Karpas-422 (cell line): ENCODE measurements around the gene SLC12A5. TPM values are rescaled to one million over a fixed set of nuclear protein-coding genes. Genes with fewer than 3 reads are reported as not detected.

ENCODE experiments used
- DNase-seq: peaks from one replicate; pipeline ENCODE4 v3.0.0-alpha.2; 2015
- H2AFZ ChIP-seq: fragments of 200-600 bp; sonication (generic); 2 replicates; pipeline ENCODE4 v1.6.1; 2014; ENCODE audit warnings: antibody characterized with exemption, low read length, mixed read lengths
- H3K27ac ChIP-seq: fragments of 200-600 bp; sonication (generic); 2 replicates; pipeline ENCODE4 v1.5.1; 2014; ENCODE audit warnings: mild to moderate bottlenecking, low read length, moderate library complexity
- H3K27me3 ChIP-seq: fragments of 200-600 bp; sonication (generic); 2 replicates; pipeline ENCODE4 v1.6.1; 2014; ENCODE audit warnings: low read length, mixed read lengths
- H3K36me3 ChIP-seq: fragments of 200-600 bp; sonication (generic); 2 replicates; pipeline ENCODE4 v1.6.1; 2014; ENCODE audit warnings: low read length, mixed read lengths; ENCODE audit not compliant: insufficient read depth
- H3K4me1 ChIP-seq: fragments of 200-600 bp; sonication (generic); 2 replicates; pipeline ENCODE4 v1.6.1; 2014; ENCODE audit warnings: mild to moderate bottlenecking, low read length, mixed read lengths
- H3K4me2 ChIP-seq: fragments of 200-600 bp; sonication (generic); 2 replicates; pipeline ENCODE4 v1.6.1; 2014; ENCODE audit warnings: low read length, low read depth, mild to moderate bottlenecking; ENCODE audit not compliant: poor library complexity, severe bottlenecking
- H3K4me3 ChIP-seq: fragments of 200-600 bp; sonication (generic); 2 replicates; pipeline ENCODE4 v1.5.1; 2014; ENCODE audit warnings: mild to moderate bottlenecking, antibody characterized with exemption, low read length, mixed read lengths
- H3K79me2 ChIP-seq: fragments of 200-600 bp; sonication (generic); 2 replicates; pipeline ENCODE4 v1.6.1; 2014; ENCODE audit warnings: mild to moderate bottlenecking, low read length, mixed read lengths
- H3K9ac ChIP-seq: fragments of 200-600 bp; sonication (generic); 2 replicates; pipeline ENCODE4 v1.6.0; 2014; ENCODE audit warnings: low read length
- H3K9me2 ChIP-seq: fragments of 200-600 bp; sonication (generic), shearing (Covaris generic); replicated peaks from 2 replicates; pipeline ENCODE4 v1.6.0; 2014; ENCODE audit warnings: mild to moderate bottlenecking, low read length, moderate library complexity; ENCODE audit not compliant: insufficient read depth
- H3K9me3 ChIP-seq: fragments of 300-700, 200-600 bp; sonication (generic); 2 replicates; pipeline ENCODE4 v1.6.1; 2014; ENCODE audit warnings: low read length, mixed read lengths
- H4K20me1 ChIP-seq: fragments of 200-600 bp; sonication (generic); 2 replicates; pipeline ENCODE4 v1.6.1; 2014; ENCODE audit warnings: mild to moderate bottlenecking, antibody characterized with exemption, low read length, low read depth; ENCODE audit not compliant: insufficient read depth
- total RNA-seq: library from RNA; depleted of rRNA; stranded (reverse); fragments of >200 nt; shearing (Covaris generic); gene quantifications from 2 replicates; pipeline ENCODE4 v1.2.3, GENCODE V29; 2014; ENCODE audit warnings: low replicate concordance

SLC12A5 gene
- total RNA-seq, 1 experiment from 2014 or later, result not detected

GRCh38 chr20:46056970-46057855 is 28.2 kb downstream of the SLC12A5 start:
- H3K4me3 ChIP-seq, result no peak overlapping the region
- no peaks in the 10 kb centered on the region for H3K4me1 ChIP-seq
- H3K27ac ChIP-seq, result no peak overlapping the region
- H4K20me1 ChIP-seq, result no peaks in the 10 kb centered on the region; the same call in 1 of the 2 replicates
- H3K9ac ChIP-seq, result no peak overlapping the region
- no peak overlapping the region for H3K4me2 ChIP-seq
- no peaks in the 10 kb centered on the region for H3K27me3 ChIP-seq
- no peak overlapping the region for H2AFZ ChIP-seq
- DNase-seq, result no peak
- no peaks in the 10 kb centered on the region for H3K9me3 ChIP-seq
- no peaks in the 10 kb centered on the region; the same call in 1 of the 2 replicates for H3K36me3 ChIP-seq
- H3K79me2 ChIP-seq, result no peaks in the 10 kb centered on the region
- H3K9me2 ChIP-seq, result no peaks in the 10 kb centered on the region

- Histone ChIP-seq H3K9me3 (no peaks in the 10 kb centered on the region), H3K9ac (no peak overlapping the region)
These were observed 29.0 kb downstream of the SLC12A5 start for GRCh38 chr20:46057856-46058598.

GRCh38 chr20:46058599-46059281 is 29.7 kb downstream of the SLC12A5 start:
- Histone ChIP-seq H3K79me2 (no peaks in the 10 kb centered on the region), H3K27ac (no peak overlapping the region), H4K20me1 (no peaks in the 10 kb centered on the region; the same call in 1 of the 2 replicates), H3K9me3 (no peaks in the 10 kb centered on the region), H3K4me1 (no peaks in the 10 kb centered on the region), H3K4me3 (no peak overlapping the region), H3K4me2 (no peak overlapping the region), H3K36me3 (peaks cover 9% of the 10 kb centered on the region; the same call in 1 of the 2 replicates), H2AFZ (no peak overlapping the region), H3K9me2 (no peaks in the 10 kb centered on the region), H3K27me3 (no peaks in the 10 kb centered on the region), H3K9ac (no peak overlapping the region)
- no peak for DNase-seq

More at GRCh38 chr20:46057856-46058598, 29.0 kb downstream of the SLC12A5 start:
- H3K4me1 ChIP-seq, result no peaks in the 10 kb centered on the region
- no peaks in the 10 kb centered on the region for H3K79me2 ChIP-seq
- DNase-seq, result no peak
- no peaks in the 10 kb centered on the region for H3K9me2 ChIP-seq
- H3K27ac ChIP-seq, result no peak overlapping the region
- no peak overlapping the region for H3K4me2 ChIP-seq
- H2AFZ ChIP-seq, result no peak overlapping the region
- H3K4me3 ChIP-seq, result no peak overlapping the region
- H4K20me1 ChIP-seq, result no peaks in the 10 kb centered on the region; the same call in 1 of the 2 replicates
- no peaks in the 10 kb centered on the region for H3K27me3 ChIP-seq
- H3K36me3 ChIP-seq, result peaks cover 5% of the 10 kb centered on the region; the same call in 1 of the 2 replicates

- Histone ChIP-seq H4K20me1 (no peaks in the 10 kb centered on the region), H3K9ac (no peak overlapping the region), H3K27me3 (no peaks in the 10 kb centered on the region), H3K27ac (no peak overlapping the region), H3K79me2 (no peaks in the 10 kb centered on the region), H3K4me3 (no peak overlapping the region), H3K36me3 (peaks cover 16% of the 10 kb centered on the region; the same call in 1 of the 2 replicates), H2AFZ (no peak overlapping the region), H3K9me2 (no peaks in the 10 kb centered on the region), H3K4me1 (no peaks in the 10 kb centered on the region), H3K9me3 (no peaks in the 10 kb centered on the region), H3K4me2 (no peak overlapping the region)
- peak; percentile 51 for DNase-seq
These were observed 31.4 kb downstream of the SLC12A5 start for GRCh38 chr20:46060301-46060881.

- Histone ChIP-seq H3K27me3 (no peaks in the 10 kb centered on the region), H3K4me2 (no peak overlapping the region), H3K79me2 (no peaks in the 10 kb centered on the region), H3K9me3 (no peaks in the 10 kb centered on the region), H3K36me3 (peaks cover 16% of the 10 kb centered on the region; the same call in 1 of the 2 replicates), H3K4me1 (no peaks in the 10 kb centered on the region), H3K27ac (no peak overlapping the region), H2AFZ (no peak overlapping the region), H4K20me1 (no peaks in the 10 kb centered on the region), H3K4me3 (no peak overlapping the region), H3K9ac (no peak overlapping the region), H3K9me2 (no peaks in the 10 kb centered on the region)
- no peak for DNase-seq
These were observed 32.0 kb downstream of the SLC12A5 start for GRCh38 chr20:46060975-46061374.

DNA sequence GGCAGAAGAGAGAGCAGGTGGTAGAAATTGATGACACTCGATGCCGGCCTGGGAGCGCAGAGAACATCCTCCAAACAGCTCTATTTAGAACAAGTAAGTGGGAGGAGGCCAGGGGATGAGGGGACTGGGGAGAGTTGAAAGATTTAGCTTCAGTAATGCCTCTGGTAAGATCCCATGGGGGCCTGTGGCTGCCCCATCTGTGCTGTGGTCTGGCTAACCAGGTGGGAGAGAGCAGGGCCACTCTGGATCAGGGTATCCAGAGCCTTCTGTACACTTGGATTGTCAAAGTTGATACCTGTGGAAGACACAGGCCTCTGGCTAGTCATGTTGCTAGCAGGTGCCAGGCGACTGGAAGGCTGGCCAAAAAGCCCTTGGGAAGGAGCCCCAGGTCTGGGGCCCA is 33.1 kb downstream of the SLC12A5 start:
- Histone ChIP-seq H3K79me2 (no peaks in the 10 kb centered on the region), H3K27me3 (no peaks in the 10 kb centered on the region), H3K9me3 (no peaks in the 10 kb centered on the region), H3K9ac (no peak overlapping the region), H4K20me1 (no peaks in the 10 kb centered on the region), H3K9me2 (no peaks in the 10 kb centered on the region), H3K27ac (no peak overlapping the region), H3K4me3 (no peak overlapping the region), H3K4me1 (no peaks in the 10 kb centered on the region), H3K4me2 (no peak overlapping the region), H3K36me3 (peaks cover 25% of the 10 kb centered on the region; the same call in 1 of the 2 replicates), H2AFZ (no peak overlapping the region)
- DNase-seq, result no peak

DNA sequence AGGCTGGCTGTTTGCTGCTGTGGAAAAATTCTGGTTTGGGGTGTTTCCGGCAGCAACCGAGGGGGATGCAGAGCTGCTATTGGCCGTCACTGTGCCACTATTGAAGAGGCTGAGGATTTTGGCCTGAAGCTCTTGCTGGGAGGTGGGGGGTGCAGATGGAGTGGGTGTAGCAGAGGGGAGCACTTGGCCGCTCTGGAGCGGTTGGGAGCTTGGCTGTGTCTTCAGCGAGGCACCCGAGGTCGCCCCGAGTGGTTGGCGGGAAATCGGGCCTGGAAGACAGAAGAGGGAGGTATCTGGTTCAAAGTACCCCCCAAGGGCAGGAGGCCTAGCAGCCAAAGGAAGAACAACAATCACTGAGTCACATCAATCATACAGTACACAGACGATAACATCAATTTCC is 33.6 kb downstream of the SLC12A5 start:
- H4K20me1 ChIP-seq, result no peaks in the 10 kb centered on the region
- H3K4me2 ChIP-seq, result no peak overlapping the region
- H3K27me3 ChIP-seq, result no peaks in the 10 kb centered on the region
- H3K36me3 ChIP-seq, result peaks cover 25% of the 10 kb centered on the region; the same call in 1 of the 2 replicates
- H3K27ac ChIP-seq, result no peak overlapping the region
- H3K79me2 ChIP-seq, result no peaks in the 10 kb centered on the region
- H3K9ac ChIP-seq, result no peak overlapping the region
- no peaks in the 10 kb centered on the region for H3K4me1 ChIP-seq
- no peaks in the 10 kb centered on the region for H3K9me3 ChIP-seq
- H2AFZ ChIP-seq, result no peak overlapping the region
- H3K4me3 ChIP-seq, result no peak overlapping the region
- no peak for DNase-seq
- no peaks in the 10 kb centered on the region for H3K9me2 ChIP-seq
